ENCODE measurements around the gene STK31. TPM values are rescaled to one million over a fixed set of nuclear protein-coding genes. Genes with fewer than 3 reads are reported as not detected.
"Not testable (repeated sequence)": the region's sequence is repeated elsewhere in the genome, so short reads cannot be mapped to it uniquely, and the experiment has no call there.

The STK31 gene
- total and polyA plus RNA-seq, 7 donors = 0.01 to 0.18 (median 0.03) TPM; not detected in 4

DNA sequence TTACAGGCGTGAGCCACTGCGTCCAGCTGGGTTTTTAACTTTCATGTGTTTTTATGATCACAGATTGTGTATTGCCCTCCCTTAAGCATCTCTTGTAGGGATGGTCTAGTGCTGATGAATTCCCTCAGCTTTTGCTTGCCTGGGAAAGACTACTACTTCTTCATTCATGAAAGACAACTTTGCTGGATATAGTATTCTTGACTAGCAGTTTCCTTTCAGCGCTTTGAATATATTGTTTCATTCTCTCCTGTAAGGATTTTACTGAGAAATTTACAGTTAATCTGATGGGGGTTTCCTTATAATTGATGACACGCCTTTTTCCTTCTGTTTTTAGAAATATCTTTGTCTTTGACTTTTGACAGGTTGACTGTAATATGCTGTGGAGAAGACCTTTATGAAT lies 33.2 kb downstream of the STK31 start:
- ATAC-seq (no peak), DNase-seq (no peak)
- intact Hi-C loops (cut with DNase I) = no loop called here
- no peak overlapping the region for H3K4me3 ChIP-seq
- TF ChIP-seq, protein P1, sequence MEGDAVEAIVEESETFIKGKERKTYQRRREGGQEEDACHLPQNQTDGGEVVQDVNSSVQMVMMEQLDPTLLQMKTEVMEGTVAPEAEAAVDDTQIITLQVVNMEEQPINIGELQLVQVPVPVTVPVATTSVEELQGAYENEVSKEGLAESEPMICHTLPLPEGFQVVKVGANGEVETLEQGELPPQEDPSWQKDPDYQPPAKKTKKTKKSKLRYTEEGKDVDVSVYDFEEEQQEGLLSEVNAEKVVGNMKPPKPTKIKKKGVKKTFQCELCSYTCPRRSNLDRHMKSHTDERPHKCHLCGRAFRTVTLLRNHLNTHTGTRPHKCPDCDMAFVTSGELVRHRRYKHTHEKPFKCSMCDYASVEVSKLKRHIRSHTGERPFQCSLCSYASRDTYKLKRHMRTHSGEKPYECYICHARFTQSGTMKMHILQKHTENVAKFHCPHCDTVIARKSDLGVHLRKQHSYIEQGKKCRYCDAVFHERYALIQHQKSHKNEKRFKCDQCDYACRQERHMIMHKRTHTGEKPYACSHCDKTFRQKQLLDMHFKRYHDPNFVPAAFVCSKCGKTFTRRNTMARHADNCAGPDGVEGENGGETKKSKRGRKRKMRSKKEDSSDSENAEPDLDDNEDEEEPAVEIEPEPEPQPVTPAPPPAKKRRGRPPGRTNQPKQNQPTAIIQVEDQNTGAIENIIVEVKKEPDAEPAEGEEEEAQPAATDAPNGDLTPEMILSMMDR (IDR thresholded peaks at IDR 0.05) = no peak
- H3K4me1 ChIP-seq = no peaks in the 10 kb centered on the region
- H3K27ac ChIP-seq = no peak overlapping the region
- H3K27me3 ChIP-seq (ENCODE audit: insufficient read depth in 3 of 3, low read length in 2 of 3) = no peaks in the 10 kb centered on the region
- WGBS, 3 donors = 91 to 92% (median 92%) methylated on average over 4 of the region's 4 CpGs
- no peaks in the 10 kb centered on the region for H3K36me3 ChIP-seq (ENCODE audit: insufficient read depth in 1 of 2, low read depth in 1 of 2)
- peaks cover 14% of the 10 kb centered on the region for H3K9me3 ChIP-seq

DNA sequence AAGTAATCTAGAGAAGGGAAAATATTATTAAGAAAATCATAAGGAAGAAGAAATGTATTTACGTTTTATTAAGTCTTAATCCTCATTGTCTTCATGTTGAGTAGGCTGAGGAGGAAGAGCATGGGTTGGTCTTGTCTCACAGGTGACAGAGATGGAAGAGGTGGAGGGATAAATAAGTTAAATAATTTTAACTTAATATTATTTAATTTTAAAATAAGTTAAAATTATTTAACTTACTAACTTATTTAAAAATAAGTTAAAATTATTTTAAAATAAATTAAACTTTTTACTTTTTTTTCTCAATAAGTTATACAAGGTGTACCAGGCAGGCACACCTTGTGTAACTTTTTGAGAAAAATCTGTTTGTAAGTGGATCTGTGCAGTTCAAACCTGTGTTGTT lies 36.6 kb downstream of the STK31 start:
- peaks cover 14% of the 10 kb centered on the region for H3K9me3 ChIP-seq
- intact Hi-C loops (cut with DNase I) = no loop called here

DNA sequence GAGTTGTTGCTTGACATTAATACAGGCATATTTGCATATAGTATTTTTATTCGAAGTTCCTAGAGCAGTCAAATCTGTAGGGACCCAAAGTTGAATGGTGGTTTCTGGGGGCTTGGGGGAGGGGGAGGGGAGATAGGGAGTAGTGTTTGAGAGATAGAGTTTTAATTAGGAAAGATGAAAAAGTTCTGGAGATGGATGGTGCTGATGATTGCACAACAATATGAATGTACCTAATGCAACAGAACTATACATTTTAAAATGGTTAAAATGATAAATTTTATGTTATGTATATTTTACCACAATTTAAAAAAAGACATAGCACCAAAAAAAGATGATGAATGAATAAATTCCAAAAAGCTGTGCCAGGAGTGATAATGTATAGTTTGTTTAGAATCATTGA lies 41.8 kb downstream of the STK31 start:
- Histone ChIP-seq H3K4me3 (no peak overlapping the region), H3K27me3 (ENCODE audit: insufficient read depth in 3 of 3, low read length in 2 of 3) (no peaks in the 10 kb centered on the region), H3K36me3 (ENCODE audit: insufficient read depth in 1 of 2, low read depth in 1 of 2) (no peaks in the 10 kb centered on the region), H3K9me3 (no peaks in the 10 kb centered on the region), H3K4me1 (no peaks in the 10 kb centered on the region), H3K27ac (no peak overlapping the region)
- ATAC-seq (no peak), DNase-seq (no peak)
- WGBS, 3 donors = 71 to 74% (median 72%) methylated on average over 1 of the region's 1 CpG
- TF ChIP-seq, protein P1 (IDR thresholded peaks at IDR 0.05) = no peak
- intact Hi-C loops (cut with DNase I) = no loop called here

More for the DNA sequence above, 36.6 kb downstream of the STK31 start:
- Histone ChIP-seq H3K27me3 (ENCODE audit: insufficient read depth in 3 of 3, low read length in 2 of 3) (no peaks in the 10 kb centered on the region), H3K36me3 (ENCODE audit: insufficient read depth in 1 of 2, low read depth in 1 of 2) (no peaks in the 10 kb centered on the region), H3K4me3 (no peak overlapping the region), H3K4me1 (no peaks in the 10 kb centered on the region), H3K27ac (no peak overlapping the region)
- TF ChIP-seq, protein P1 (IDR thresholded peaks at IDR 0.05) = no peak
- DNase-seq = no peak
- 71 to 86% (median 82%) methylated on average over 1 of the region's 1 CpG for WGBS, 3 donors
- ATAC-seq = no peak

DNA sequence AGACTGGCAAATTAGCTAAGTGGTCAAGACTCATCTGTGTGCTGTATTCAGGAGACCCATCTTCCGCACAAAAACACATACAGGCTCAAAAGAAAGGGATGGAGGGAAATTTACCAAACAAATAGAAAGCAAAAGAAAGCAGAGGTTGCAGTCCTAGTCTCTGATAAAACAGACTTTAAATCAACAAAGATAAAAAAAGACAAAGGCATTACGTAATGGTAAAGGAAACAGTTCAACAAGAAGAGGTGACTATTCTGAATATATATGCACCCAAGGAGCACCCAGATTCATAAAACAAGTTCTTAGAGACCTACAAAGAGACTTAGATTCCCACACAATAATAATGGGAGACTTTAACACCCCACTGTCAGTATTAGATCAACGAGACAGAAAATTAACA lies 48.8 kb downstream of the STK31 start:
- H3K27me3 ChIP-seq (ENCODE audit: insufficient read depth in 3 of 3, low read length in 2 of 3); H3K4me1 ChIP-seq; DNase-seq; ATAC-seq; H3K27ac ChIP-seq; H3K36me3 ChIP-seq (ENCODE audit: insufficient read depth in 1 of 2, low read depth in 1 of 2); H3K9me3 ChIP-seq; H3K4me3 ChIP-seq; intact Hi-C loops (cut with DNase I): not testable (repeated sequence)
- whole genome bisulfite sequencing, 3 donors = 84 to 89% (median 84%) methylated on average over 3 of the region's 3 CpGs

DNA sequence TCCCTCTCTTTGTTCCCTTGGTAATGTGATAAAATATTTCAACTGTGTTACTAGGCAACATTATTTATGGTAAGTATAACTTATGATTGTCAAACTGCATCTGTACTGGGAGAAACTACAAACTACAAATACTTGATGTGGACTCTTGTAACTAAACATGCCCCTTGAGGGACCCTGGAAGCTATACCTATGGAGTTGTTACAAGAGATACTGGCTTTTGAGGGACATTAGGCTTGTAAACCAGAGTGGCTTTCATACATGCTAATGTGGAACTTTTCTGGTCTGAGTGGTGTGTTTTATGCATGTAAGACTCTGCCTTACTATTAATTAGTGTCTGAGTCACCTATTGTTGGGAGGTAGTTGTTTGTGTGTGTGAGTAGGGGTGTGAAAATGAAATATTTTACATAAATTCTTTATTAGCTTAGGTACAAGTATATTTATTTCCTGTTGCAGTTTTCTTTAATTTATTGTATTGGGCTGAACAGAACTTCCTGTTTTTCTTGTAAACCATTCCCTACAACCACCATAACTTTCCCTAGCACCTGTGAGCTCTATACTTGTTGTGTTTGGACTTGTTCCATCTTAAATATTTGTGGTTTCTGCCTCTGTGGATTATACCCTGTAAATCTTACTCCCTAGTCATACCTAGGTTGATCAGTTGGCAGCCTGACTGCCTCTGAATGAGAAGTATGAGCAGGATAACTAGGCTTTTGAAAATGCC lies 49.8 kb downstream of the STK31 start:
- Histone ChIP-seq H3K4me1 (no peaks in the 10 kb centered on the region), H3K27me3 (ENCODE audit: insufficient read depth in 3 of 3, low read length in 2 of 3) (no peaks in the 10 kb centered on the region), H3K27ac (no peak overlapping the region), H3K4me3 (no peak overlapping the region), H3K36me3 (ENCODE audit: insufficient read depth in 1 of 2, low read depth in 1 of 2) (no peaks in the 10 kb centered on the region), H3K9me3 (no peaks in the 10 kb centered on the region)
- DNase-seq (no peak), ATAC-seq (no peak)
- TF ChIP-seq, protein P1 (IDR thresholded peaks at IDR 0.05) = no peak
- intact Hi-C loops (cut with DNase I) = no loop called here
